HG03378 (cell line): Measurements from ENCODE around the gene COX7B2.

ENCODE experiments used
- ATAC-seq: cut with Tn5 transposase; IDR thresholded peaks from one replicate; pipeline ENCODE4 v1.9.1; 2021; ENCODE audit warnings: mild to moderate bottlenecking, moderate library complexity; ENCODE audit not compliant: unreplicated experiment

COX7B2 gene

DNA sequence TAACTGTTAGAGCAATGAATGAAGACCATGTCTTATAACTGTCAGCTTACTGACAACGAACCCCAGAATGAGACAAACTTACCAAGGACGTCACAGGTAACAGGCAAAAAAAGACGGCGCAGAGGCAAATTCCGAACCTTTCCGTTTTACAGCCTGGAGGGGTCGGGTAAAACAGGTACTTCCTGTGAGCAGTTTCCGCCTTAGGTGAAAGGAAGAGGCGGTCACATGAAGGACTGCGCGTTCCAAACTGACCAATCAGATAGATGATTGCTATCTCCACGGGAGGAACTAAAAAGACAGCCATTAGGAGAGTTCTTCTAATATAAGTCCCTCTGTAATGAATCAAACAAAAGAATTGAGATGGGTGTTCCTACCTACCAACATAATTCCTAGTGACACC, at the start of gene COX7B2:
COX7B2 (minus strand) TSS at position 168 of the 400 bp plus-strand sequence. CDS start 174,053 bp downstream, outside the sequence.
- ATAC-seq = no peak

- no peak for ATAC-seq
Measured at GRCh38 chr4:46956451-46956850, 47.4 kb upstream of the COX7B2 start.

- no peak for ATAC-seq
Measured at GRCh38 chr4:46955601-46956000, 46.6 kb upstream of the COX7B2 start.

DNA sequence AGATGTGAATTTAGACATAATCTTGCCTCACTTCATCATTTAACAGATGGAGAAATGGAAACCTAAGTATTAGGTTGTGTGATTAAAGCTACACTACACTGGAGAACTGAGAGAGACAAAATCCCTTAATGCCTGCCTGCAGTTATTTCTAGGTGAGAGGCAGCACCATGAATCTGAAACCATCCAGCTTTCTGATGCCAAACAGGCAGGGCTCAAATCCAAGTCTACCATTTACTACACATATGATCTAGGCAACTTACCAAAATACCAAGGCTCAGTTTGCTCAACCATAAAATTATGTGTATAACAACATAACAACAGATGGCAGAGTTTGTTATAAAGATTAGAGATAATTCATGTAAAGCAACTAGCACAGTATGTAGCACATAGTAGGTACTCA, 45.6 kb upstream of the COX7B2 start:
- ATAC-seq = no peak

GRCh38 chr4:46953564-46953963, 44.5 kb upstream of the COX7B2 start:
- ATAC-seq = no peak

DNA sequence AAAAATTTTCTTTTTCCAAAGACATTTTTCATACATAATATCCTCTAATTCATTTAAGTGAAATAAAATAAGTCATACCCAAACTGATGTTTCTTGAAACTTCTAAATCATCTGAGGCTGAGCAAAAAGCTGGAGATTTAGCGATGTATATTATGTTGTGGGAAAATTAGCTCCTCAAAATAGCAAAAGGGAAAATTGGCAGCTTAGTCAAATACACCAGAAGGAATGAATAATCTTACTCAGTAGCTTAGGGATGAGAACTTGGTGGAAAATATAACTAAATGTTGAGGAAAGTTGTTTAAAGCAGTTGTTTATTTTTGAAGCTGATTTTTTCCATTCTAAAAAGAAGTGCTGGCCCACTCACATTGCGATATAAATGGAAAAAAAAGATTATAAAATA, 43.4 kb upstream of the COX7B2 start:
- no peak for ATAC-seq

GRCh38 chr4:46950826-46951225, 41.8 kb upstream of the COX7B2 start:
- ATAC-seq = no peak

DNA sequence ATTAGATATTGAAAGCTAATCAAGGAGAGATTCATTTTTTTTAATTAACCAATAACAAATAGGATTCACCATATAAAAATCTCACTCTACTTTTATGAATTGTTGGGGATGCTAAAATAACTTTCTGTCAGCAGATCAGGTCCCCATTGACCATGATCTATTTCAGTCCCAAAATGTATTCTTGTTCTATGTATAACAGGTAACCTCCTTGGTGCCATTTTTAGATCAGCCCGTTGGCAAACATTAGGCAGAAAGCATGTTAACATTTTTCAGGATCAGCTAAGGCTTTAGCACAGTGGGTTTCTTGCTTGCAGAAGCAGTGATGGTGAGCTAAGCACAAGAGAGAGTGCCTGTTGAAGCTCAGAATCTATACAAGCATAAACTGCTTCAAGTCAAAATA, 40.8 kb upstream of the COX7B2 start:
- no peak for ATAC-seq

GRCh38 chr4:46947541-46947940, 38.5 kb upstream of the COX7B2 start:
- ATAC-seq = no peak

DNA sequence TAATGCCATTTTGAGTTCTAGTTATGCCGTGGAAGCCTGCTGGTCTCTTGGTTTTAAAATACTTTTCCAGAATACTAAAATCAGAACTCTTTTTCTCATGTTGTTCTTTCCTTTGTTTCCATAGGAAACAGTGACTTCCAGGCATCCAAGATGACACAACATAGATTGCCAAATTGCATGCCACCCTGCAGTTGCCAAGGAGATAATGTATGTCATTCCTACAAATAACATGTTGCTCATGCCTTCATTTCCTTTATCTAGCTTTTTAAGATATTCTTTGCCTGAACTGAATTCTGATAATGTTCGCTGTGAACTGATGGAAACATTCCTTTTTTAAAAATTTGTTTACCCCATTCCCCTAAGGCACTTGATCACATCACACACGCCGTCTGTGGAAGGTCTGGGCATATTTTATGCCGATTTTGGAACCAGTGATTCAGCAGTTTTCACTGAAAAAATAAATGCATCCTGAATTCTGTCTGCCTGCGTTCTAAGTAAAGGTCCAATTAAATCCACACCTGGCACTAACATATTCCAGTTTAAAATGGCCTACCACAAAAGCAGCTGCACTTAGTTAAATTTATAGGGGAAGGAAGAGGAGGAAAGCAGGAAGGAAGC, 38.0 kb upstream of the COX7B2 start:
- ATAC-seq = no peak

- no peak for ATAC-seq
Measured at GRCh38 chr4:46945062-46945461, 36.0 kb upstream of the COX7B2 start.

GRCh38 chr4:46944345-46944744, 35.3 kb upstream of the COX7B2 start:
- ATAC-seq = no peak

GRCh38 chr4:46937493-46937892, 28.4 kb upstream of the COX7B2 start:
- ATAC-seq = no peak

- ATAC-seq = no peak
Measured at GRCh38 chr4:46934726-46935125, 25.7 kb upstream of the COX7B2 start.

- ATAC-seq = no peak
Measured at GRCh38 chr4:46933686-46934085, 24.6 kb upstream of the COX7B2 start.

DNA sequence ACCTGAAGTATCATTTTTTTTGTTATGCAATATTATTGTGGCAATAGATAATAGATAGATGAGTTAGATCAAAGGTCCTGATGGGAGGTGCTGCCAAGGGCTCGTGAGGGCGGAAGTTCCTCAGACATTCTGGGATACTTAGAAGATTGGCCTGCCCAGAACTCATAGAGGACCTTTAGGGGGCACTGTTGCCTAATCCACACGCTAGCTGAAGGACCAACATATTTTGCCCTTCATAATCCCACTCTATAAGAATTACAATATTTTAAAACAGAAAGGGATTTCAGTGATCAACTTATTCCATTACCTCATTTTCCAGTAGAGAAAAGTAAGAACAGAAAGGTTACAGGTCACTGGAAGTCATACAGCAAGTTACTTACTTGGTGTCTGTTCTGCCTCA, 22.9 kb upstream of the COX7B2 start:
- ATAC-seq = peak; percentile 77

GRCh38 chr4:46930891-46931290, 21.8 kb upstream of the COX7B2 start:
- ATAC-seq = no peak

DNA sequence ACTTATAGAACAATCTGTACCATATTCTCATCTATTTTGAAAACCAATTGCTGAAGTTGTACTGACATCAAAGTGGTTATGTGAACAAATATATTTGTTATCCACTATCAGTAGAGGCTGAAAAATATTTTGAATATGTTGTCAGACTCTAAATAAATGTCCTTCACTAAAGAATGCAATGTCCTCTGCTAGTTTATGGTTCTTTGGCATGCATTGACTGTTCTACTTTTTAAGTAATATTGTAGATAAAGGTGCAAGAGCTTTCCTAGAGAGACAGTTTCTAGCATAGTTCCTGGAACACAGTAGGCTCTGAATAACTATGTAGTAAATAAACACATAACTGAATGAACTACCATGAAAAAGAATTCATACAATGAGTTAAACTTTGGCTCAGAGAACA, 18.2 kb upstream of the COX7B2 start:
- no peak for ATAC-seq

DNA sequence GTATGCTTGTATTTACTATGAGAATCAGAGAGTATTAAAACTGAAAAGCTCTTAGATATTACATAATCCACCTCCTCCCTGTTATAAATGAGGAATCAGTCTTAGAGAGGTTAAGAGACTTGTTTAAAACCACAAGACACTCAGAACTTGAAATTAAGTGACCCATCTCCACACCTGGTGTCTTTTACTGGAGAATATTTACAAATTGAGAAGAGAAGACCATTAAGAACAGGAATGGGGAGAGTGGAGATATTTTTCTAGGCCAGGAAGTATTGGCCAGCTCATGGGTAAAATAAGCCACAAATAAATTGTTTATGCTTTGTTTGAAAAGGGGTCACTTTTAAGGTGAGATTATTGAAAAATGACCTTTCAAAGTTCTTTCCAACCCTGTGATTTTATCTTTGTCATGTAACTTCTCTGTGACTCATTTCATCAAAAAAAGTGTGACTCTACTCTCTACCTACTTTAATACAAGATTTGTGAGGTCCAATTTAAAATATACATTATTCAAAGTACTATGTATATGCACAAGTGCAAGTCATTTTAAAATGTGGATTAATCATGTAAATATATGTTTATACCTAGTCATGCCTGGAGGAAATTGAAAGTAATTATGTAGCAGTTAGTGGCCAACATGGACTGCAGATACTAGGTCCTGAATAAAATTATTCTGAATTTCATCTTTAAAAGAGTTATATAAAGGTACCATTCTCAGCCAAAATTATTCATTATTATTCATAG, 15.9 kb upstream of the COX7B2 start:
- no peak for ATAC-seq

DNA sequence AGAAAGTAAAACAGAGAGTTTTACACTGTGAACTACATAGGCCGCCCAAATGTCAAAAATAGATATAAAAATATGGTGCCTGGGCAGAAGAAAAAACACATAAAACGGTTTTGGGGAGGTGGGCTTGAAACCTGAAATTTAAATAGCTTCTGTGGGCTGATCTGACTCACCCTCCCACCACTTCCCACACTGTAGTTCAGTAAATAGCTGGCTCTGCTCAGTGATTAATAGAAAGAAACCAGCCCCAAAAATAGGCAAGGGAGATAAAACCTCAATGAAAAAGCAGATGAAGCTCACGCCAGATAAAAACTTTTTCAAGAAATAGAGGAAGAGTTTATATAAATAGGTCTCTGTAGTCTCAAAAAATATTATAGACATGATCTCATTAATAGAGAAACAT, 13.2 kb upstream of the COX7B2 start:
- no peak for ATAC-seq

GRCh38 chr4:46908148-46908547, 897 bp downstream of the COX7B2 start:
- ATAC-seq = no peak

DNA sequence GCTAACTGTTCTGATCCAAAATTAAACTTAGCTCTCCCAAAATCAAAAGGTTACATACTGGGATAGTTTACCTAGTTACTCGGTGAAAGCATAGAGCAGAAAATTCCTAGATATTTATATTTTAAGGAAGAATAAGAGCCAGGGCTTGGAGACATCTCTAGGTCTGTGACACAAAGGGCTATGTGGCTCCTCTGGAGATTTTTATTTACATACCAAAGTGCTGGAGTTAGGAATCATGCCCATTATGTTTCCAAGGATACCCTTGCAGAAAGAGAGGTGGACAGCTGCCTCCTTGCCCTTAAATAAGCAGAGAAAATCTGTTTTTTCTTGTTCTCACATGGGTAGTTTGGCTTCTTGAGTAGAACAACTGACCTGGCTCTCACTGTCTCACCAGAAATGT, 9.0 kb downstream of the COX7B2 start:
- no peak for ATAC-seq

DNA sequence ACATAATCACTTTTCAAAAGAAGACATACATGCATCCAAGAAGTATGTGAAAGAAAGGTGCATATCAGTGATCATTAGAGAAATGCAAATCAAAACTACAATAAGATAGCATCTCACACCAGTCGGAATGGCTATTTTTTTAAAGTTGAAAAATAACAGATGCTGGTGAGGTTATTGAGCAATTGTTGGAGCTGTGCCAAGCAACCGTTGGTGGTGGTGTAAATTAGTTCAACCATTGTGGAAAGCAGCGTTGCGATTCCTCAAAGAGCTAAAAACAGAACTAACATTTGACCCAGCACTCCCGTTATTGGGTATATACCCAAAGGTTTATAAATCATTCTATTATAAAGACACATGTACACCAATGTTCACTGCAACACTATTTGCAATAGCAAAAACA, 14.2 kb downstream of the COX7B2 start:
- no peak for ATAC-seq
